WTC11 (cell line): Measurements from ENCODE around the gene SBF1.

Experiments
- NFE2L1 ChIP-seq: sonication (generic); formaldehyde crosslinking; IDR thresholded peaks from 2 replicates; pipeline ENCODE4 v1.8.1; 2023; ENCODE audit warnings: missing genetic modification reagents
- TF ChIP-seq, protein P1 (sequence below): fragments of 200-600 bp; IDR thresholded peaks from 2 replicates; pipeline ENCODE4 v1.8.0; 2022; ENCODE audit warnings: antibody characterized with exemption

DNA sequence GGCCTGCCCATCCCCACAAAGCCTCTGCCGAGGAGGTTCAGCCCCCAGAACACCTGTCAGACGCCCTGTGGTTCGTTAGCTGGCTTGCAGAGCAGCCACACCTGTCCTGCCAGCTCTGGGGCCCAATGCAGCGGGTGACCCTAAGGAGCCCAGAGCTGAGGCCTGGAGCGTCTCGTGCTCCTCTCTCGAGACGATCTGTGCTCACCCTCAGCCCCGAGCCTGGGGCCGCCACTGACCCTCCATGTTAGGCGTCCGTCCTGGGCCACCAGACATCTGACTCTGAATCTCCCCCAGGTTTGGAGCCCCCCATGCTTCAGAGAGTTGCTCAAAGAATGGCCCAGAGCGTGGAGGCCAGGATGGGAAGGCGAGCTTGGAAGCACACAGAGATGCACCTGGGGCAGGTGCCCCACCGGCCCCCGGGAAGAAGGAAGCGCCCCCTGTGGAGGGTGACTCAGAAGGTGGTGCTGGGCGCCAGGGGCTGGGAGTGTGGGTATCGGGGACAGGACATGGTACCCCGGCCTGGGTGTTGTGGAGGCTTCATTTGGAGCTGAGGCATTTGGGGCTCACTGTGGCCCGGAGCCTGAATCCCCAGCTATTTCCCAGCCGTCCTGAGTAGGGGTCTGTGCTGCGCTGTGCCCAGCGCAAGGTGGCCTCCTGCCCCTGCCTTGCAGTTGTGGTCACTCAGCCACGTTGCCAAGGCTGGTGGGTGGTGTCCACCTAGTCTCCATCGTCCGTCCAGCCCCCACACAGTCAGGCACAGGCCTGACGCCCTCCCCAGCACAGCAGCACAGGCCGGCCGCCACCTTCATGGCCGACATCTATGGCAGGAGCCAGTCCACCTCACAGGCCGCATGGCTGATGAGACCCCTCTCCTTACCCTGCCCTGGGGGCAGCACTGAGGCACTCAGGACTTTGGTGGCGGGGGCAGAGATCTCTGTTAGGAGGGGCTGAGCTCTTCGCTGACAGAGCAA, 36.2 kb downstream of the SBF1 start:
- TF ChIP-seq, protein P1, sequence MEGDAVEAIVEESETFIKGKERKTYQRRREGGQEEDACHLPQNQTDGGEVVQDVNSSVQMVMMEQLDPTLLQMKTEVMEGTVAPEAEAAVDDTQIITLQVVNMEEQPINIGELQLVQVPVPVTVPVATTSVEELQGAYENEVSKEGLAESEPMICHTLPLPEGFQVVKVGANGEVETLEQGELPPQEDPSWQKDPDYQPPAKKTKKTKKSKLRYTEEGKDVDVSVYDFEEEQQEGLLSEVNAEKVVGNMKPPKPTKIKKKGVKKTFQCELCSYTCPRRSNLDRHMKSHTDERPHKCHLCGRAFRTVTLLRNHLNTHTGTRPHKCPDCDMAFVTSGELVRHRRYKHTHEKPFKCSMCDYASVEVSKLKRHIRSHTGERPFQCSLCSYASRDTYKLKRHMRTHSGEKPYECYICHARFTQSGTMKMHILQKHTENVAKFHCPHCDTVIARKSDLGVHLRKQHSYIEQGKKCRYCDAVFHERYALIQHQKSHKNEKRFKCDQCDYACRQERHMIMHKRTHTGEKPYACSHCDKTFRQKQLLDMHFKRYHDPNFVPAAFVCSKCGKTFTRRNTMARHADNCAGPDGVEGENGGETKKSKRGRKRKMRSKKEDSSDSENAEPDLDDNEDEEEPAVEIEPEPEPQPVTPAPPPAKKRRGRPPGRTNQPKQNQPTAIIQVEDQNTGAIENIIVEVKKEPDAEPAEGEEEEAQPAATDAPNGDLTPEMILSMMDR, result no peak
- TF ChIP-seq NFE2L1 (CRISPR knock-in tag), result no peak
